Left lung (tissue), 10 donors: ENCODE results near the gene ENG. TPM values are rescaled to one million over a fixed set of nuclear protein-coding genes. Genes with fewer than 3 reads are reported as not detected.

Experiments
- ATAC-seq: fragments of 200-7000 bp; cut with Tn5 transposase; one replicate; pipeline ENCODE4 v1.9.1; 2020; ENCODE audit warnings: moderate library complexity
- DNase-seq, 4 donors: peaks; one replicate each; pipeline ENCODE4 v3.0.0-alpha.2; 2013 to 2020
- H3K27ac ChIP-seq, 2 donors: fragments of 200-600 bp; sonication (generic) in 1 of 2; one replicate each; pipeline versions ENCODE4 v1.5.0 to v1.8.0; 2020 to 2021
- H3K27me3 ChIP-seq, 2 donors: fragments of 200-600 bp; sonication (generic) in 1 of 2; one replicate each; pipeline versions ENCODE4 v1.5.0 to v1.8.0; 2020 to 2021
- H3K36me3 ChIP-seq, 2 donors: fragments of 200-600 bp; sonication (generic) in 1 of 2; one replicate each; pipeline versions ENCODE4 v1.5.0 to v1.8.0; 2020 to 2021
- H3K4me1 ChIP-seq, 2 donors: fragments of 200-600 bp; one replicate each; pipeline ENCODE4 v1.8.0; 2021
- H3K4me3 ChIP-seq, 2 donors: fragments of 200-600 bp; sonication (generic) in 1 of 2; one replicate each; pipeline versions ENCODE4 v1.5.0 to v1.8.0; 2020 to 2021; ENCODE audit warnings: mild to moderate bottlenecking in 1 of 2
- H3K9me3 ChIP-seq, 2 donors: fragments of 200-600 bp; sonication (generic) in 1 of 2; one replicate each; pipeline versions ENCODE4 v1.5.0 to v1.8.0; 2020 to 2021
- intact Hi-C, 2 donors: fragments of 100-400 bp; cut with DNase I; formaldehyde crosslinking; loops; one replicate each; pipeline versions ENCODE4 v1.11.2 to v1.14.2; 2022
- polyA plus RNA-seq, 6 donors: library from polyadenylated mRNA; unstranded; fragments of 120-200 nt; gene quantifications; one replicate each; pipeline ENCODE4 v1.2.1, GENCODE V29; 2013; ENCODE audit not compliant: insufficient read length in 6 of 6
- total RNA-seq, 2 donors: library from RNA; stranded (reverse); fragmentation: NEBNext Ultra II Directional; extraction: Animal tissue kit (Norgen Biotek cat#: 25700); gene quantifications; one replicate each; pipeline ENCODE4 v1.2.1, GENCODE V29; 2021
- TF ChIP-seq, protein P1 (sequence below), 2 donors: fragments of 200-600 bp; sonication (generic) in 1 of 2; IDR thresholded peaks; one replicate each; pipeline versions ENCODE4 v1.5.0 to v1.8.0; 2021; ENCODE audit warnings: antibody characterized with exemption in 2 of 2
- donor health status: DM: no; HTN: yes; CAD: no.
- donor health status: DM: no; HTN: no; CAD: no.

ENG gene
- total and polyA plus RNA-seq, 8 donors: 71.8 to 354 (median 93.6) TPM

DNA sequence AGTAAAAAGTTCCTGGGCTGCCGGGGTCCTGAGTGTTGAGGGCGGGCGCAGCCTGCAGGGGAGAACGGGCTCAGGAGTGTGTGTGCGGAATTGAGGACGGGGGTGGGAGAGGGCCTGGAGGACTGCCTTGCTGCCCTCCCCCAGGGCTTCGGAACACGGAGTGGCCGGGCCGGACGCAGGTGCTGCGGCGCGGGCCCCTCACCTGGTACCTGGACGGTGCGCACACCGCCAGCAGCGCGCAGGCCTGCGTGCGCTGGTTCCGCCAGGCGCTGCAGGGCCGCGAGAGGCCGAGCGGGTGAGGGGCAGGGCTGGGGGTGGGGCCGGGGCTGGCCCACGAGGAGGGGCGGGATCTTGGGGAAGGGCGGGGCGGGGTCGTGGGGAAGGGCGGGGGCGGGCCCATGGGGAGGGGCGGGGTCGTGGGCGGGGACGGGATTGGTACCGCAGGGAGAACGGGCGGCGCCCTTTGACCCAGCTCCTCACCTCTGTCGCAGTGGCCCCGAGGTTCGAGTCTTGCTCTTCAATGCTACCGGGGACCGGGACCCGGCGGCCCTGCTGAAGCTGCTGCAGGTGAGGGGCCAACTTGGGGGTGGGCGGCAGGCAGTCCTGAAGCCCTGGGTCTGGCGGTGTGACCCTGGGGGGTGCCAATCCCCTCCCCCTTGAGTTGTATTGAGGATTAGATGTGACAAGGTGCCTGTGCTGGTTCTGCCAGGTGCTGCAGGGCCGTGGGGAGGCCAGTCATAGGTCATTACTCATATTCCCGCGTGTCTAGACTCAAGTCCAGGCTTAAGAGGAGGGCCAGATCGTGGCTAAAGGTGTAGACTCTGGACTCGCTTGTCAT lies 44.7 kb downstream of the ENG start:
- no peaks in the 10 kb centered on the region for H3K27me3 ChIP-seq
- H3K27ac ChIP-seq: no peak overlapping the region
- H3K4me3 ChIP-seq: no peak overlapping the region
- peak in 1 of 4 donors; percentile 83 for DNase-seq
- H3K36me3 ChIP-seq: peaks cover 0 to 97% of the 10 kb centered on the region in 2 donors
- H3K4me1 ChIP-seq: peaks cover 0 to 14% of the 10 kb centered on the region in 2 donors
- peak; percentile 68 for ATAC-seq
- H3K9me3 ChIP-seq: no peaks in the 10 kb centered on the region
- intact Hi-C loops: no loop called here
- TF ChIP-seq, protein P1, sequence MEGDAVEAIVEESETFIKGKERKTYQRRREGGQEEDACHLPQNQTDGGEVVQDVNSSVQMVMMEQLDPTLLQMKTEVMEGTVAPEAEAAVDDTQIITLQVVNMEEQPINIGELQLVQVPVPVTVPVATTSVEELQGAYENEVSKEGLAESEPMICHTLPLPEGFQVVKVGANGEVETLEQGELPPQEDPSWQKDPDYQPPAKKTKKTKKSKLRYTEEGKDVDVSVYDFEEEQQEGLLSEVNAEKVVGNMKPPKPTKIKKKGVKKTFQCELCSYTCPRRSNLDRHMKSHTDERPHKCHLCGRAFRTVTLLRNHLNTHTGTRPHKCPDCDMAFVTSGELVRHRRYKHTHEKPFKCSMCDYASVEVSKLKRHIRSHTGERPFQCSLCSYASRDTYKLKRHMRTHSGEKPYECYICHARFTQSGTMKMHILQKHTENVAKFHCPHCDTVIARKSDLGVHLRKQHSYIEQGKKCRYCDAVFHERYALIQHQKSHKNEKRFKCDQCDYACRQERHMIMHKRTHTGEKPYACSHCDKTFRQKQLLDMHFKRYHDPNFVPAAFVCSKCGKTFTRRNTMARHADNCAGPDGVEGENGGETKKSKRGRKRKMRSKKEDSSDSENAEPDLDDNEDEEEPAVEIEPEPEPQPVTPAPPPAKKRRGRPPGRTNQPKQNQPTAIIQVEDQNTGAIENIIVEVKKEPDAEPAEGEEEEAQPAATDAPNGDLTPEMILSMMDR (IDR thresholded peaks at IDR 0.05): no peak

DNA sequence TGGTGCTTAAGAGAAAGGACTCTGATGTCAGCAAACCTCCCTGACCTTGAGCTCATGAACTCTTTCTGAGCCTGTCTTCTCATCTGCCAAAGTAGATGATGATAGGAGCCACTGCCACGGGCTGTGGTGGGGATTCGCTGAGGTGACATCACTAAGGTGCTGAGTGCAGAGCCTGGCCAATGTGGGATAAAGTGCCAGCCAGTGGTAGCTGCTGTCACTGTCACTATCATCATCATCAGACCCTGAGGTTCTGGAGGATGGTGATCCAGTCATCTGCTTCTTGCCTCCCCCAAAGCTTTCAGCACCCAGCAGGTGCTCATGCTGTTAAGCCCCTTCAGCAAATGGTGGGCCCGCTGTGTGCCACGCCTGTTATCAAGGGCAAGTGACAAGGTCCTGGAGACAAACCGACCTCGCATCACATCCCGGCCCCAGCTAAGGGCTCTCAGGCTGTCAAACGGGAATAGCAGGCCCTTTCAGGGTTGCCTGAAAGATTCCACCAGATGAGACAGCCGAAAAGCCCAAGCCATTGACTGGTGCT lies 45.4 kb downstream of the ENG start:
- H3K9me3 ChIP-seq: no peaks in the 10 kb centered on the region
- TF ChIP-seq, protein P1 (IDR thresholded peaks at IDR 0.05): no peak
- no peak overlapping the region for H3K4me3 ChIP-seq
- H3K4me1 ChIP-seq: peaks cover 3 to 20% of the 10 kb centered on the region in 2 donors
- H3K27me3 ChIP-seq: no peaks in the 10 kb centered on the region
- intact Hi-C loops: no loop called here
- H3K27ac ChIP-seq: no peak overlapping the region
- peaks cover 0 to 97% of the 10 kb centered on the region in 2 donors for H3K36me3 ChIP-seq
- ATAC-seq (no peak), DNase-seq (no peak)

DNA sequence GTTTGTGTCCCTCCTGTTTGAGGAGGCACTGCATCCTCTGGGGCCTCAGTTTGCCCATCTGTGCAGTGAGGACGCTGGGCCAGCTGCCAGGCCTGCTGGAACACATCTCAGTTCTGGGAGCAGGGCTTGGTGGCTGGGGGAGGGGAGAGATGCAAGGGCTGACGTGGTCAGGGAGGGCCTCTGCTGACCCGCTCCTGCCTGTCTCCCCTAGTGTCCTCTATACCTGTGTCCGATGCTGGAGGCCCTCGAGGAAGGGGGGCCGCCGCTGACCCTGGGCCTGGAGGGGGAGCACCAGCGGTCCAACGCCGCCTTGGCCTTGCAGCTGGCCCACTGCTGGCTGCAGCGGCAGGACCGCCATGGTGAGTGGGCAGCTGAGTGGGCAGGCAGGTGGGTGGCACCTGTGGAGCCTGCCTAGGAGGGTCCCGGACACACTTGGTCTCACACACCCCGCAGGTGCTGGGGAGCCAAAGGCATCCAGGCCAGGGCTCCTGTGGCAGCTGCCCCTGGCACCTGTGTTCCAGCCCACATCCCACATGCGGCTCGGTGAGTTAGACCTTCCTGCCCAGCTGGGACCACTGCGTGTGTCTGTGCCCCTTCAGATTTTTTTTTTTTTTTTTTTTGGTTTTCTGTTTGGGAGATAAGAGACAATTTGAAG lies 46.0 kb downstream of the ENG start:
- ATAC-seq: no peak
- Histone ChIP-seq H3K27me3 (no peaks in the 10 kb centered on the region), H3K9me3 (no peaks in the 10 kb centered on the region), H3K27ac (no peak overlapping the region), H3K4me1 (peaks cover 9 to 26% of the 10 kb centered on the region in 2 donors), H3K4me3 (no peak overlapping the region), H3K36me3 (peaks cover 0 to 92% of the 10 kb centered on the region in 2 donors)
- intact Hi-C loops: no loop called here
- DNase-seq: no peak
- TF ChIP-seq, protein P1 (IDR thresholded peaks at IDR 0.05): no peak

DNA sequence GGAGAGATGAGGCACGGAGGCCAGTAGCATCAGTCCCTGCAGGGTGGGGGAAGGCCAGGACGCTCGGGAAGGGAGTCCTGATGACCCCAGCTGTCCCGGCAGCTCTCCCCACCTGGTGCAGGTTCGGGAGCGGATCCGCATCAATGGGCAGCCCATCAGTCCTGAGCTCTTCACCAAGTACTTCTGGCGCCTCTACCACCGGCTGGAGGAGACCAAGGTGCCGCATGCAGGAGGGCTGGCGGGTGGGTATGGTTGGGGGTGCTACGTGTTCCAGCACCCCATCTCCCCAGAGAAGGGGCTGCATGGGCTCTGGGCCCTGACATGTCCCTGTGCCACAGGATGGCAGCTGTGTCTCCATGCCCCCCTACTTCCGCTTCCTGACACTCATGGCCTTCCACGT lies 47.6 kb downstream of the ENG start:
- H3K4me3 ChIP-seq: no peak overlapping the region
- no peaks in the 10 kb centered on the region for H3K9me3 ChIP-seq
- intact Hi-C loops: no loop called here
- peaks cover 0 to 76% of the 10 kb centered on the region in 2 donors for H3K36me3 ChIP-seq
- H3K27ac ChIP-seq: no peak overlapping the region
- H3K27me3 ChIP-seq: no peaks in the 10 kb centered on the region
- TF ChIP-seq, protein P1 (IDR thresholded peaks at IDR 0.05): no peak
- ATAC-seq (no peak), DNase-seq (peak in 1 of 4 donors; percentile 45)
- peaks cover 16 to 37% of the 10 kb centered on the region in 2 donors for H3K4me1 ChIP-seq

DNA sequence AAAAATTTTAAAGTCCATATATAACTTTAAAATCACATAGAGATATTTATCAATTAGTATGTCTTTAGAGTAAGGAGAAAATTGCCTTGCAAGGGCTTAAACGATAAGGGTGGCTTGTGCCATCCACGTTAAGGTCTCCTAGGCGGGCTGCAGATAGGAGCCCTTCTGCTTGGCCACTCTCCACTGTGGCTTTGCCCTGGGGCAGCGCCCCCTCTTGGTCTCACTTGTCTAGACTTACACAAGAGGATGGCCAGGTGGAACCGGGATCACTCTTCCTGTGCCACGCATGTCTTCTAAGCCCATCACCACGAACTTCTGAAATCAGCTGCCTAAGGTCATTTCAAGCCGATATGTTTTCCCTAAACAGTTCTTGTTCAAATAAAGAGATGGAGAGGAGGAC lies 48.8 kb downstream of the ENG start:
- Histone ChIP-seq H3K36me3 (peaks cover 0 to 63% of the 10 kb centered on the region in 2 donors), H3K27me3 (no peaks in the 10 kb centered on the region), H3K27ac (no peak overlapping the region), H3K9me3 (no peaks in the 10 kb centered on the region), H3K4me3 (no peak overlapping the region), H3K4me1 (peaks cover 16 to 47% of the 10 kb centered on the region in 2 donors)
- TF ChIP-seq, protein P1 (IDR thresholded peaks at IDR 0.05): peak in 1 of 2 donors; percentile 9
- DNase-seq (no peak), ATAC-seq (no peak)
- intact Hi-C loops: no loop called here
